ENCODE data around the gene PRPSAP2. TPM values are rescaled to one million over a fixed set of nuclear protein-coding genes. Genes with fewer than 3 reads are reported as not detected.

The PRPSAP2 gene
- total RNA-seq, 1 donor from 2014 or later = 145 TPM

GRCh38 chr17:18916816-18917500 is 59.0 kb downstream of the PRPSAP2 start:
- Histone ChIP-seq H3K36me3 (no peaks in the 10 kb centered on the region), H3K4me3 (no peak overlapping the region), H3K79me2 (ENCODE audit: low read depth) (peaks cover 16% of the 10 kb centered on the region), H3K27ac (no peak overlapping the region), H3K9ac (no peak overlapping the region), H2AFZ (replicated peaks) (no peak overlapping the region), H3F3A (ENCODE audit: low read depth) (no peaks in the 10 kb centered on the region), H3K27me3 (no peaks in the 10 kb centered on the region), H3K4me1 (no peaks in the 10 kb centered on the region), H3K9me3 (ENCODE audit: low read depth) (no peaks in the 10 kb centered on the region), H4K20me1 (ENCODE audit: low read depth) (peaks cover 10% of the 10 kb centered on the region), H3K4me2 (no peak overlapping the region)
- Mint-ChIP-seq H3K27me3 (ENCODE audit: insufficient read depth, low read depth) (peaks cover 5% of the 10 kb centered on the region), H3K4me3 (no peak overlapping the region), H3K27ac (no peak overlapping the region), H3K9me3 (peaks cover 2% of the 10 kb centered on the region), H3K4me1 (peaks cover 5% of the 10 kb centered on the region), H3K36me3 (peaks cover 37% of the 10 kb centered on the region)
- DNase-seq (ENCODE audit: low spot score) = no peak
- TF ChIP-seq EZH2 (IDR thresholded peaks at IDR 0.05) (no peak), EZH2phosphoT487 (IDR thresholded peaks at IDR 0.05) (no peak), CTCF (IDR thresholded peaks at IDR 0.05) (no peak)

GRCh38 chr17:18917506-18918032 is 59.6 kb downstream of the PRPSAP2 start:
- Histone ChIP-seq H3K4me2 (no peak overlapping the region), H3K9ac (no peak overlapping the region), H3K4me3 (no peak overlapping the region), H3K9me3 (ENCODE audit: low read depth) (no peaks in the 10 kb centered on the region), H4K20me1 (ENCODE audit: low read depth) (peaks cover 13% of the 10 kb centered on the region), H2AFZ (replicated peaks) (no peak overlapping the region), H3F3A (ENCODE audit: low read depth) (no peaks in the 10 kb centered on the region), H3K27ac (no peak overlapping the region), H3K4me1 (no peaks in the 10 kb centered on the region), H3K79me2 (ENCODE audit: low read depth) (peaks cover 22% of the 10 kb centered on the region), H3K27me3 (no peaks in the 10 kb centered on the region), H3K36me3 (peaks cover 3% of the 10 kb centered on the region)
- Mint-ChIP-seq H3K27ac (no peak overlapping the region), H3K9me3 (peaks cover under 1% of the 10 kb centered on the region), H3K27me3 (ENCODE audit: insufficient read depth, low read depth) (peaks cover 5% of the 10 kb centered on the region), H3K36me3 (peaks cover 31% of the 10 kb centered on the region), H3K4me3 (no peak overlapping the region), H3K4me1 (peaks cover 5% of the 10 kb centered on the region)
- DNase-seq (ENCODE audit: low spot score) = no peak
- TF ChIP-seq EZH2phosphoT487 (IDR thresholded peaks at IDR 0.05) (no peak), EZH2 (IDR thresholded peaks at IDR 0.05) (no peak), CTCF (IDR thresholded peaks at IDR 0.05) (no peak)

DNA sequence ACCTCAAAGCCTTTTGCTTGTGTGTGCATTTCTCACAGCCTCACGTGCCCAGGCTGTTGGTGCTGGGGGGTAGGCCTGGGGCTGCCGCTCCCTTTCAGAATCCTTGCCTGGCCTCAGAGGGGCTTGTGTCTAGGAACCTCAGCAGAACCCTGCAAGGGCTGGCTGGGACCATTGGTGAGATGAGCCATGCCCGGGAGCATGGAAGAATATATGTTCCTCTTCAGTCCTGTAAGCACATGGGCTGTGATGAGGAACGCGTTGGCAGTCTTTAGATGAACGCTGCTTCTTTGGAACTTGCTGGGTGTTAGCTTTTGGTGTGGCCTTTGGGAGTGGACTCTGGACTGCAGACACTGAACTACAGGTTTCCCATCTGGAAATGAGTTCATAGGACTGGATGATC is 62.0 kb downstream of the PRPSAP2 start:
- H3F3A ChIP-seq (ENCODE audit: low read depth) = no peaks in the 10 kb centered on the region
- H3K79me2 ChIP-seq (ENCODE audit: low read depth) = peaks cover 32% of the 10 kb centered on the region
- no peak for DNase-seq (ENCODE audit: low spot score)
- Mint-ChIP-seq H3K27me3 (ENCODE audit: insufficient read depth, low read depth) (peaks cover 5% of the 10 kb centered on the region), H3K4me3 (no peak overlapping the region), H3K4me1 (peaks cover 5% of the 10 kb centered on the region), H3K9me3 (no peaks in the 10 kb centered on the region), H3K27ac (no peak overlapping the region), H3K36me3 (peaks cover 28% of the 10 kb centered on the region)
- H3K9me3 ChIP-seq (ENCODE audit: low read depth) = no peaks in the 10 kb centered on the region
- no peak overlapping the region for H3K4me3 ChIP-seq
- H3K9ac ChIP-seq = no peak overlapping the region
- H3K36me3 ChIP-seq = peaks cover 7% of the 10 kb centered on the region
- H3K27me3 ChIP-seq = no peaks in the 10 kb centered on the region
- no peak overlapping the region for H3K4me2 ChIP-seq
- H3K27ac ChIP-seq = no peak overlapping the region
- H4K20me1 ChIP-seq (ENCODE audit: low read depth) = peaks cover 13% of the 10 kb centered on the region
- H2AFZ ChIP-seq (replicated peaks) = no peak overlapping the region
- no peaks in the 10 kb centered on the region for H3K4me1 ChIP-seq
- TF ChIP-seq EZH2phosphoT487 (IDR thresholded peaks at IDR 0.05) (no peak), CTCF (IDR thresholded peaks at IDR 0.05) (no peak), EZH2 (IDR thresholded peaks at IDR 0.05) (no peak)

Measured in neural progenitor cell (in vitro differentiated cells).